Sigmoid colon (tissue), 4 donors: ENCODE data around the gene SLC28A2.

ENCODE experiments used
- EP300 ChIP-seq, 4 donors: sonication (generic); formaldehyde crosslinking; IDR thresholded peaks; one replicate each; pipeline ENCODE4 v1.6.1; 2017; ENCODE audit warnings: antibody characterized with exemption in 4 of 4
- POLR2A ChIP-seq, 2 donors: fragments of 450-650 bp; IDR thresholded peaks; one replicate each; pipeline ENCODE4 v1.6.1; 2016; ENCODE audit warnings: antibody characterized with exemption in 2 of 2, mild to moderate bottlenecking in 2 of 2, moderate library complexity in 2 of 2
- TF ChIP-seq, protein P1 (sequence below), 4 experiments: fragments of 450-650 bp in 3 of 4; fragments of 200-600 bp in 1 of 4; IDR thresholded peaks; one replicate each; pipeline ENCODE4 v1.5.1; 2016 to 2019; ENCODE audit warnings: antibody characterized with exemption in 4 of 4, mild to moderate bottlenecking in 3 of 4, moderate library complexity in 2 of 4

DNA sequence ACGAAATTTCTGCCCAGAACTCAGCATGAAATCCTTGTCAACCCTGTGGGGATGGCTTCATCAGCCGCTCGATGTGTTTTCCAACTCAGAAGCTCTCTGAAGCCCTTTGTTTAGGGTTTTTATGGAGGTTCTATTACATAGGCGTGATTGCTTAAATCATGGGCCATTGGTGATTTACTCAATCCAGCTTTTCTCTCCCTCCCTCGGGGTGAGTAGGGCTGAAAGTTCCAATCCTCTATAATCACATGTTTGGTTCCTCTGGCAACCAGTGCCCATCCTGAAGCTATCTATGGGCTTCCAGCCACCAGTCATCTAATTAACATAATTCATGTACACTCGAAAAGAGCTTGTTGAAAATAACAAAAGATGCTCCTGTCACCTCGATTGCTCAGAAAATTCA is 74.7 kb downstream of the SLC28A2 start:
- TF ChIP-seq, protein P1, sequence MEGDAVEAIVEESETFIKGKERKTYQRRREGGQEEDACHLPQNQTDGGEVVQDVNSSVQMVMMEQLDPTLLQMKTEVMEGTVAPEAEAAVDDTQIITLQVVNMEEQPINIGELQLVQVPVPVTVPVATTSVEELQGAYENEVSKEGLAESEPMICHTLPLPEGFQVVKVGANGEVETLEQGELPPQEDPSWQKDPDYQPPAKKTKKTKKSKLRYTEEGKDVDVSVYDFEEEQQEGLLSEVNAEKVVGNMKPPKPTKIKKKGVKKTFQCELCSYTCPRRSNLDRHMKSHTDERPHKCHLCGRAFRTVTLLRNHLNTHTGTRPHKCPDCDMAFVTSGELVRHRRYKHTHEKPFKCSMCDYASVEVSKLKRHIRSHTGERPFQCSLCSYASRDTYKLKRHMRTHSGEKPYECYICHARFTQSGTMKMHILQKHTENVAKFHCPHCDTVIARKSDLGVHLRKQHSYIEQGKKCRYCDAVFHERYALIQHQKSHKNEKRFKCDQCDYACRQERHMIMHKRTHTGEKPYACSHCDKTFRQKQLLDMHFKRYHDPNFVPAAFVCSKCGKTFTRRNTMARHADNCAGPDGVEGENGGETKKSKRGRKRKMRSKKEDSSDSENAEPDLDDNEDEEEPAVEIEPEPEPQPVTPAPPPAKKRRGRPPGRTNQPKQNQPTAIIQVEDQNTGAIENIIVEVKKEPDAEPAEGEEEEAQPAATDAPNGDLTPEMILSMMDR (IDR thresholded peaks at IDR 0.05): no peak
- TF ChIP-seq EP300 (IDR thresholded peaks at IDR 0.05) (no peak), POLR2A (IDR thresholded peaks at IDR 0.05) (no peak)
